ENCODE results near the gene NAPSA. TPM values are rescaled to one million over a fixed set of nuclear protein-coding genes. Genes with fewer than 3 reads are reported as not detected.
A peak's percentile ranks its signal among the peaks of the same experiment; 100 is the strongest.

NAPSA gene
- total RNA-seq, 1 donor from 2014 or later, result 2.3 TPM

DNA sequence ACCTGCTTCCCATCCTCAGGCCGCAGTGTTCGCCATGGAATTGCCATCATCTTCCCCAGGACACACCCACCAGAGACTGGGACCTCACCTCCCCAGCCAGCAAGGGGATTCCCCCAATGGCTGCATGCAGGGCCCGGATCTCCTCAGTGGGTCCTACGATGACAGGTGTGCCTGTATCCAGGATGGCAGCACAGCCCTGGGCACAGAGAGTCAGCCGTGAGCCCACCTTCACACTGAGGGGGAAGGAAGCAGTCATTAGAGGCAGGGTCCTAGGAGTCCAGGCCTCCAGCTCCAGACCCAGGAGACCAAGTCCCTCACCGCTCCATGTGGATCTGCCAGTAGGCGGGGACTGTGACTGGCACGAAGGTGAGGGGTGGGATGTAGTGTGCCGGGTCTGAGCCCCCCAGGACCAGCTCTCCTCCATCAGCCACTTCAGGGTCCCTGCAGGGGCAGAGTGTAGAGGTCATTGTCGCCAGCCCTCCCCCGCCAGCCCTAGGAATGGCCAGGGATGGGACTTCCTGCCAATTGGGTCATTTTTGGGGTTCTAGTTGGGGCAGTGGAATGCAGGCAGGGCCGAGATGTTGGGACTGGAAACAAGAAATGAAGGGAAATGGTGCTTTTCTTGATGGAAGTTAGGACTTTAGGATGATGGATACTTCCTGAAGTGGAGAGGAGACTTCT lies 30.6 kb downstream of the NAPSA start:
- Mint-ChIP-seq H3K27me3 (peaks cover 14% of the 10 kb centered on the region), H3K9me3 (peaks cover 9% of the 10 kb centered on the region), H3K4me3 (peak overlapping the region; percentile 68), H3K36me3 (peaks cover 8% of the 10 kb centered on the region), H3K27ac (peak overlapping the region; percentile 97), H3K4me1 (ENCODE audit: unreplicated experiment) (peaks cover 17% of the 10 kb centered on the region)
- no peak for DNase-seq (ENCODE audit: extremely low spot score, unreplicated experiment)
- TF ChIP-seq, protein P1, sequence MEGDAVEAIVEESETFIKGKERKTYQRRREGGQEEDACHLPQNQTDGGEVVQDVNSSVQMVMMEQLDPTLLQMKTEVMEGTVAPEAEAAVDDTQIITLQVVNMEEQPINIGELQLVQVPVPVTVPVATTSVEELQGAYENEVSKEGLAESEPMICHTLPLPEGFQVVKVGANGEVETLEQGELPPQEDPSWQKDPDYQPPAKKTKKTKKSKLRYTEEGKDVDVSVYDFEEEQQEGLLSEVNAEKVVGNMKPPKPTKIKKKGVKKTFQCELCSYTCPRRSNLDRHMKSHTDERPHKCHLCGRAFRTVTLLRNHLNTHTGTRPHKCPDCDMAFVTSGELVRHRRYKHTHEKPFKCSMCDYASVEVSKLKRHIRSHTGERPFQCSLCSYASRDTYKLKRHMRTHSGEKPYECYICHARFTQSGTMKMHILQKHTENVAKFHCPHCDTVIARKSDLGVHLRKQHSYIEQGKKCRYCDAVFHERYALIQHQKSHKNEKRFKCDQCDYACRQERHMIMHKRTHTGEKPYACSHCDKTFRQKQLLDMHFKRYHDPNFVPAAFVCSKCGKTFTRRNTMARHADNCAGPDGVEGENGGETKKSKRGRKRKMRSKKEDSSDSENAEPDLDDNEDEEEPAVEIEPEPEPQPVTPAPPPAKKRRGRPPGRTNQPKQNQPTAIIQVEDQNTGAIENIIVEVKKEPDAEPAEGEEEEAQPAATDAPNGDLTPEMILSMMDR (conservative IDR thresholded peaks at IDR 0.05), result no peak

DNA sequence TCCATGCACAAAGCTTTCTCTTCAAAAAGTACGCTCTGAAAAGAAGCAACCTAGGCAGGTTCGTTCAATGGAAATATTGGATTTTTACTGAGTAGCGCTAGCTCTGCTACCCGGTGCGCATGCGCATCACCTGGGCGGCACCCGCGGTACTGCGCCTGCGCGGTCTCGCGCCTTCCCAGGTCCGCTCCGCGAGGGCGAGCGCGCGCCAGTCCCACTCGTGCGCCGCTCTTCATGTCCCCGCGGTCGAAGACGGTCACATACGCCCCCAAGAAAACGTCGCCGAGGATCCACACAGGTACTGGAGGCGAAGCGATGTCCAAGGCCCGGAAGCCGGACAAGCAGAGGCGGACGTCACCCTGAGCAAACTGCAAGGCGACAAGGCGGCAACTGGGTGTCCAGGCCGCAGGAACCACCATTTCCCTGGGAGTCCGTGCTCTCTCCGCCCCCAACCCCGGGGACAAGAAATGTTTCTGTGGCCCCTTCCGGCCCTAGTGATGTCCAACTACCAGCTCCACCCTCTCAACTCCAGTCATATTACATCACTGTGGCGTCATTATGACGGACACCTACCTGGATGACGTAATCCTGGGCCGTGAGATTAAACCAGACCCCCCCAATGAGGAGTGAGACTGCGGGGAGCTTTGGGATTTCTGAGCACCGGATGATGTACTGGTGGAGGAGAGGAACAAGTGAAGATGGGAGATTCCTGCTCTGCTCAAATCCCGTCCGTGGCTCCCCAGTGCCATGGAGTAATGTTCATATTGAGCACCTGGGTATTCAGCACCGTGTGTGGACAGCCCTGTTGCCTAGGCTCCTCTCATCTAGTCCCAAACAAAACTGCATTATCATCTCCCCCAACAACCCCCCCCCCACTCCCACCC lies 31.5 kb downstream of the NAPSA start:
- Mint-ChIP-seq H3K36me3 (peaks cover 8% of the 10 kb centered on the region), H3K4me3 (peak overlapping the region; percentile 91), H3K9me3 (peaks cover 9% of the 10 kb centered on the region), H3K27me3 (peaks cover 17% of the 10 kb centered on the region), H3K4me1 (ENCODE audit: unreplicated experiment) (peaks cover 24% of the 10 kb centered on the region), H3K27ac (peak overlapping the region; percentile 97)
- DNase-seq (ENCODE audit: extremely low spot score, unreplicated experiment), result peak; percentile 91
- TF ChIP-seq, protein P1 (conservative IDR thresholded peaks at IDR 0.05), result no peak

DNA sequence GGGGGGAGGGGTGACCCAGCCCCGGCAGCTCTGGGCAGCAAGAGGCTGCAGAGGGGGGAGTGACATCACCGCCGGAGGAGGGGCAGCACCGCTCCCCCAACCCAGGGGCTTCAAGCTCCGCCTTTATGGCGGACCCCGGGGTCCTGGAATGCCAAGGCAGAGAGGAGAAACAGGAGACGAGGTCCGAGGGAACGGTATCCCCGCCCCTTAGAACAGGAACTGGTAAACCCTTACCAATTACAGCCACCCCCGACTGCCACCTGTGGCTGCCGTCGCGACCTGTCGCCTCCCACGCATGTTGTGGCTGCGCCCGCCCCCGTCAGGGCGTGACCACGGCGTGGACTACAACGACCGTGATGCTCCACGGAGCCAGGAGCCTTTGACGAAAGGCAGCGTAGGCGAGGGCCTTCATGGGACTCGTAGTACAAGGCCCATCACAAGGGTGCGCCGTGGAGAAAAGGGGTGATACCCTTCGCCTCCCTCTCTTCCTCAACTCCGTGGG lies 32.2 kb downstream of the NAPSA start:
- Mint-ChIP-seq H3K4me3 (peak overlapping the region; percentile 91), H3K27ac (peak overlapping the region; percentile 97), H3K4me1 (ENCODE audit: unreplicated experiment) (peaks cover 24% of the 10 kb centered on the region), H3K9me3 (peaks cover 9% of the 10 kb centered on the region), H3K27me3 (peaks cover 18% of the 10 kb centered on the region), H3K36me3 (peaks cover 8% of the 10 kb centered on the region)
- TF ChIP-seq, protein P1 (conservative IDR thresholded peaks at IDR 0.05), result no peak
- peak; percentile 94 for DNase-seq (ENCODE audit: extremely low spot score, unreplicated experiment)

DNA sequence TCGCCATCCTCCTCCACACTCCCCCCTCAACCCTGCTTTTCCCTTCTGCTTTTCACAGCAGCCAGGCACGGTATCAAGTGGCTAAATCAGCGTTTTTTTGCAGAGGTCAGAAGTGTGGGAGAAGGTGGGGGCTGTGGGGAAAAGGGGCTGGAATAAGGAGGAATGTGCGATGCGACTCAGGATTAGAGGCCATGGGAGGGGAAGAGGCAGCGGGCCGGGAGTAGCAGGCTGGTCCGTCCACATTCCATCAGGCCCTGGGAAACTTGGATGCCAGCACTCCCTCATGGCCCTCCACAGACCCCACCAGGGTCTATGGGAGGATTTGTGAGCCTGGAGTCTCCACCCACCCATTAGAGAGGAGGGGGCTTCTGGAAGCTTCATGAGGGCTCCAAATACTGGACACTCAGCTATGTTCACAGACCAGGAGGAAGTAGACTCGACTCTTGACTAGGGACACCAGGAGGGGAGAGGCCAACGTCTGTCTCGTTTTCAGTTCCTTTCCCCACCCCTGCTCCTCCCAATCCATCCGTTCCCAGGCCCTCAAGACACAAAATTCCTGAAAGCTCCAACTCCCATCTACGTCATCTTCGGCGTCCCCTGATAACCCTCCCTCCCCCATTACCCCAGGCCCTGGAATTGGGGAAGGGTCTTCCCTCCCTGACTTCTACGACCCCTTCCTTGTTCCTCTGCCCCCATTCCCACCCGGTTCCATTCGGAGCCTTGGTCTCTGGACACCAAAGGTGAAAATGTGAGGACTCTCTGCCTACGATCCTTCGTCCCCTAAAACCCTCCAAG lies 33.0 kb downstream of the NAPSA start:
- peaks cover 8% of the 10 kb centered on the region for H3K36me3 Mint-ChIP-seq
- H3K27me3 Mint-ChIP-seq, result peaks cover 23% of the 10 kb centered on the region
- TF ChIP-seq, protein P1 (conservative IDR thresholded peaks at IDR 0.05), result no peak
- H3K4me1 Mint-ChIP-seq (ENCODE audit: unreplicated experiment), result peaks cover 28% of the 10 kb centered on the region
- peaks cover 9% of the 10 kb centered on the region for H3K9me3 Mint-ChIP-seq
- DNase-seq (ENCODE audit: extremely low spot score, unreplicated experiment), result no peak
- peak overlapping the region; percentile 91 for H3K4me3 Mint-ChIP-seq
- H3K27ac Mint-ChIP-seq, result peak overlapping the region; percentile 97

DNA sequence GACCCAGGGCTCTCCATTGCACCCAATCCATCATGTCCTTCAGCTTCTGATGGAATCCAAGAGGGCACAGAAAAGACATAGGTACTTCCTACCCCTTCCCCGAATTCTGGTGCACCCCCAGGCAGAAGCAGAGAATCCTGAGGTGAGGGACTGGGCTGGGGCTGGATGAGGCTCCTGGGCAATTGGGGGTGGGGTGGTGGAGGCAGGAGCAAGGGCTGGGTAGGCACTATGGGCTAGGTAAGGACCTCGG lies 33.5 kb downstream of the NAPSA start:
- Mint-ChIP-seq H3K4me3 (peak overlapping the region; percentile 91), H3K4me1 (ENCODE audit: unreplicated experiment) (peaks cover 33% of the 10 kb centered on the region), H3K27me3 (peaks cover 29% of the 10 kb centered on the region), H3K36me3 (peaks cover 8% of the 10 kb centered on the region), H3K27ac (peak overlapping the region; percentile 97), H3K9me3 (peaks cover 9% of the 10 kb centered on the region)
- TF ChIP-seq, protein P1 (conservative IDR thresholded peaks at IDR 0.05), result no peak
- no peak for DNase-seq (ENCODE audit: extremely low spot score, unreplicated experiment)
